ENCODE data around the gene DCX. TPM values are rescaled to one million over a fixed set of nuclear protein-coding genes. Genes with fewer than 3 reads are reported as not detected.

The DCX gene
- total RNA-seq, 1 experiment from 2014 or later: not detected

DNA sequence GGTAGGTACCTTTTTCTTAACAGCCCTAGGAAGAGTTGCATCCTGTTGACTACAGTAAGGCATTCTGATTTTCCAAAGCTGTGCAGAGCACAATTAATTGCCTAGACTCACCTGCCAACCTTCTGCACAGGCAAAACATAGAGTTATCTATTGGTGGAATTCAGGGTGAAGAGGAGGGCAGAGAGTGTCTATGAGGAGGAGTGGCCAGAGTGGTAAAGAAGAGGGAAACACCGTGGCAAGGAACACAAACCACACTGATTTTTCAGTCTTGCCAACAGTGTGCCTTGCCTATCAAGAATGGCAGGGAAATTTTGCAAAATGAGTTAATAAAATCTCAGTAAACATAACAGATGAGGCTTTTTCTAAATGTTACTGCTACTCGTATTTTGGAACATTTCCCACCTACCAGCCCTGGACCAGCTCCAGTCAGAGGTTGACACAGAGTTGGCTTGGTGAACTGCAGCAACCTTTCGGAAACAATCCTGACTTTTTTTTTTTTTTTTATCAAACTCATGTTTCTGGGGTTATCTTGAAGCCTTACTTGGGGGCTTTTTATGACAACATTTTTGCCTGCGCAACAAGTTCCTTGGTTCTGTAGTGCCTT is 73.8 kb downstream of the DCX start:
- Histone ChIP-seq H3K36me3 (ENCODE audit: control insufficient read depth in 1 of 2, insufficient read depth in 2 of 2, low read length in 2 of 2) (no peaks in the 10 kb centered on the region), H3K4me2 (ENCODE audit: low read length) (no peak overlapping the region), H2AFZ (ENCODE audit: low read depth, low read length, poor library complexity, severe bottlenecking) (no peak overlapping the region), H3K4me1 (ENCODE audit: control insufficient read depth in 1 of 2, insufficient read depth in 2 of 2, low read length in 2 of 2) (no peaks in the 10 kb centered on the region), H3K27ac (ENCODE audit: low read depth, low read length) (no peak overlapping the region), H3K27me3 (ENCODE audit: insufficient read depth, low read length) (0 out of 2 replicates have a peak, but pooled peaks cover 4% of the 10 kb centered on the region), H3K9me3 (ENCODE audit: control insufficient read depth in 1 of 2, insufficient read depth in 1 of 2, low read depth in 1 of 2, low read length in 2 of 2) (no peaks in the 10 kb centered on the region), H3K4me3 (replicated peaks in 1 of 2; ENCODE audit: low read depth in 1 of 2, low read length in 2 of 2) (no peak overlapping the region), H3K9me2 (ENCODE audit: insufficient read depth) (no peaks in the 10 kb centered on the region), H4K20me1 (ENCODE audit: insufficient read depth) (no peaks in the 10 kb centered on the region), H3K9ac (ENCODE audit: low read length) (no peak overlapping the region), H3K79me2 (ENCODE audit: insufficient read depth, low read length) (no peaks in the 10 kb centered on the region)
- ChIA-PET POLR2A (no interaction called here), RAD21 (ENCODE audit: low non-redundant PET in 1 of 2, low total read pairs in 2 of 2, uncharacterized antibody in 2 of 2, unreplicated experiment in 2 of 2) (no interaction called here), CTCF (no interaction called here)
- BruUV-seq (replicated peaks): no TSS peak
- DNase-seq (ENCODE audit: low read depth, low spot score) (no peak), ATAC-seq (no peak)
- intact Hi-C loops (cut with micrococcal nuclease): no loop called here
- no peak for TF ChIP-seq SIN3A (IDR thresholded peaks at IDR 0.05; ENCODE audit: low read depth)

DNA sequence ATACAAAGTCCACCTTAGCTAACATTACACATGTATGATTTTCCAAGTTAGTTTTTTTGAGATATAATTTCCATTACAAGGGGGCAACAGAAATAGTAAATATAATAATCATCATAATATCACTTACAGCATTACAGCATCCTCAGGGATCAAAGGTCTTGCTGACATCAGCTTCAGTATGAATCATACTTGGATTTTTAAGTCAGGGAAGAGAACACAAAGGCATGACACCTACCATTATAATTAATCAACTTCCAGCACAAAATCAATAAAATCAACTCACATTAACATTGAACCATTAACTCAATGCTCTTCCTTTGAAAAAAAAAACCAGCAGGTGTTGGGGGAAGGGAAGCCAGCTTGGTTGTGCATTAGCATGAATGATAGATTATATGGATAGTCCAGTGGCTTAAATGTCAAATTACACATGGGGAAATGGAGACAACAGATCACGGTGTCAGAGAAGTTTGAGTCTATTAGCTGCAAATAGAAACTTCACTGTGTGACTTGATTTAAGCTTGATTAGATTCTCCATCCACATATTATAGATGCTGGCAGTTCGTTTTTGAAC is 74.8 kb downstream of the DCX start:
- RAD21 ChIA-PET (ENCODE audit: low non-redundant PET in 1 of 2, low total read pairs in 2 of 2, uncharacterized antibody in 2 of 2, unreplicated experiment in 2 of 2): no interaction called here

More for the DNA sequence above, 74.8 kb downstream of the DCX start:
- H4K20me1 ChIP-seq (ENCODE audit: insufficient read depth): no peaks in the 10 kb centered on the region
- no peak overlapping the region for H3K9ac ChIP-seq (ENCODE audit: low read length)
- no peaks in the 10 kb centered on the region for H3K4me1 ChIP-seq (ENCODE audit: control insufficient read depth in 1 of 2, insufficient read depth in 2 of 2, low read length in 2 of 2)
- H3K4me3 ChIP-seq (replicated peaks in 1 of 2; ENCODE audit: low read depth in 1 of 2, low read length in 2 of 2): no peak overlapping the region
- H3K27ac ChIP-seq (ENCODE audit: low read depth, low read length): no peak overlapping the region
- ChIA-PET POLR2A (no interaction called here), CTCF (no interaction called here)
- no peak for DNase-seq (ENCODE audit: low read depth, low spot score)
- no peaks in the 10 kb centered on the region for H3K79me2 ChIP-seq (ENCODE audit: insufficient read depth, low read length)
- intact Hi-C loops (cut with micrococcal nuclease): no loop called here
- H3K36me3 ChIP-seq (ENCODE audit: control insufficient read depth in 1 of 2, insufficient read depth in 2 of 2, low read length in 2 of 2): no peaks in the 10 kb centered on the region
- no peak for ATAC-seq
- no TSS peak for BruUV-seq (replicated peaks)
- H2AFZ ChIP-seq (ENCODE audit: low read depth, low read length, poor library complexity, severe bottlenecking): no peak overlapping the region
- TF ChIP-seq POLR2A (IDR thresholded peaks at IDR 0.05; ENCODE audit: borderline replicate concordance, extremely low read depth, insufficient read depth, insufficient read length) (no peak), EGR1 (IDR thresholded peaks at IDR 0.05; ENCODE audit: low read depth) (no peak), EZH2phosphoT487 (IDR thresholded peaks at IDR 0.05; ENCODE audit: borderline replicate concordance) (no peak), TCF7L2 (IDR thresholded peaks at IDR 0.05; ENCODE audit: borderline replicate concordance, extremely low read depth, insufficient read depth, insufficient read length) (no peak), JUND (IDR thresholded peaks at IDR 0.05) (no peak), YY1 (IDR thresholded peaks at IDR 0.05; ENCODE audit: extremely low read depth, insufficient replicate concordance, low read depth, low read length) (no peak), ZNF274 (IDR thresholded peaks at IDR 0.05; ENCODE audit: low read depth, low read length) (no peak), CBX3 (IDR thresholded peaks at IDR 0.05; ENCODE audit: low read depth) (no peak)
- TF ChIP-seq, protein P1, sequence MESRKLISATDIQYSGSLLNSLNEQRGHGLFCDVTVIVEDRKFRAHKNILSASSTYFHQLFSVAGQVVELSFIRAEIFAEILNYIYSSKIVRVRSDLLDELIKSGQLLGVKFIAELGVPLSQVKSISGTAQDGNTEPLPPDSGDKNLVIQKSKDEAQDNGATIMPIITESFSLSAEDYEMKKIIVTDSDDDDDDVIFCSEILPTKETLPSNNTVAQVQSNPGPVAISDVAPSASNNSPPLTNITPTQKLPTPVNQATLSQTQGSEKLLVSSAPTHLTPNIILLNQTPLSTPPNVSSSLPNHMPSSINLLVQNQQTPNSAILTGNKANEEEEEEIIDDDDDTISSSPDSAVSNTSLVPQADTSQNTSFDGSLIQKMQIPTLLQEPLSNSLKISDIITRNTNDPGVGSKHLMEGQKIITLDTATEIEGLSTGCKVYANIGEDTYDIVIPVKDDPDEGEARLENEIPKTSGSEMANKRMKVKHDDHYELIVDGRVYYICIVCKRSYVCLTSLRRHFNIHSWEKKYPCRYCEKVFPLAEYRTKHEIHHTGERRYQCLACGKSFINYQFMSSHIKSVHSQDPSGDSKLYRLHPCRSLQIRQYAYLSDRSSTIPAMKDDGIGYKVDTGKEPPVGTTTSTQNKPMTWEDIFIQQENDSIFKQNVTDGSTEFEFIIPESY (IDR thresholded peaks at IDR 0.05; ENCODE audit: extremely low read depth, insufficient replicate concordance, low read length): no peak
- TF ChIP-seq, protein P2, sequence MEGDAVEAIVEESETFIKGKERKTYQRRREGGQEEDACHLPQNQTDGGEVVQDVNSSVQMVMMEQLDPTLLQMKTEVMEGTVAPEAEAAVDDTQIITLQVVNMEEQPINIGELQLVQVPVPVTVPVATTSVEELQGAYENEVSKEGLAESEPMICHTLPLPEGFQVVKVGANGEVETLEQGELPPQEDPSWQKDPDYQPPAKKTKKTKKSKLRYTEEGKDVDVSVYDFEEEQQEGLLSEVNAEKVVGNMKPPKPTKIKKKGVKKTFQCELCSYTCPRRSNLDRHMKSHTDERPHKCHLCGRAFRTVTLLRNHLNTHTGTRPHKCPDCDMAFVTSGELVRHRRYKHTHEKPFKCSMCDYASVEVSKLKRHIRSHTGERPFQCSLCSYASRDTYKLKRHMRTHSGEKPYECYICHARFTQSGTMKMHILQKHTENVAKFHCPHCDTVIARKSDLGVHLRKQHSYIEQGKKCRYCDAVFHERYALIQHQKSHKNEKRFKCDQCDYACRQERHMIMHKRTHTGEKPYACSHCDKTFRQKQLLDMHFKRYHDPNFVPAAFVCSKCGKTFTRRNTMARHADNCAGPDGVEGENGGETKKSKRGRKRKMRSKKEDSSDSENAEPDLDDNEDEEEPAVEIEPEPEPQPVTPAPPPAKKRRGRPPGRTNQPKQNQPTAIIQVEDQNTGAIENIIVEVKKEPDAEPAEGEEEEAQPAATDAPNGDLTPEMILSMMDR (IDR thresholded peaks at IDR 0.05 in 2 of 3, conservative IDR thresholded peaks at IDR 0.05 in 1 of 3; ENCODE audit: borderline replicate concordance in 1 of 3, insufficient read depth in 1 of 3, low read depth in 2 of 3, low read length in 2 of 3): no peak
- TF ChIP-seq, protein P3, sequence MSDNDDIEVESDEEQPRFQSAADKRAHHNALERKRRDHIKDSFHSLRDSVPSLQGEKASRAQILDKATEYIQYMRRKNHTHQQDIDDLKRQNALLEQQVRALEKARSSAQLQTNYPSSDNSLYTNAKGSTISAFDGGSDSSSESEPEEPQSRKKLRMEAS (IDR thresholded peaks at IDR 0.05): no peak
- H3K27me3 ChIP-seq (ENCODE audit: insufficient read depth, low read length): 0 out of 2 replicates have a peak, but pooled peaks cover 4% of the 10 kb centered on the region
- no peaks in the 10 kb centered on the region for H3K9me3 ChIP-seq (ENCODE audit: control insufficient read depth in 1 of 2, insufficient read depth in 1 of 2, low read depth in 1 of 2, low read length in 2 of 2)
- no peak overlapping the region for H3K4me2 ChIP-seq (ENCODE audit: low read length)
- H3K9me2 ChIP-seq (ENCODE audit: insufficient read depth): no peaks in the 10 kb centered on the region

All from HCT116 (cell line).